Ectodermal cell (in vitro differentiated cells): ENCODE data around the gene THRA.

Source experiments
- H3K27ac ChIP-seq: 2 replicates; pipeline ENCODE4 v1.7.0; 2013; ENCODE audit warnings: mild to moderate bottlenecking, low read depth, low read length; ENCODE audit not compliant: insufficient read depth, poor library complexity, severe bottlenecking
- H3K27me3 ChIP-seq: 2 replicates; pipeline ENCODE4 v1.7.0; 2013; ENCODE audit warnings: mild to moderate bottlenecking, low read length; ENCODE audit not compliant: insufficient read depth, control insufficient read depth, poor library complexity, severe bottlenecking
- H3K36me3 ChIP-seq: one replicate; pipeline ENCODE4 v1.7.0; 2013; ENCODE audit warnings: low read length; ENCODE audit not compliant: control insufficient read depth, insufficient read depth
- H3K4me1 ChIP-seq: one replicate; pipeline ENCODE4 v1.7.0; 2013; ENCODE audit warnings: low read length; ENCODE audit not compliant: control insufficient read depth, insufficient read depth
- H3K4me3 ChIP-seq: 2 replicates; pipeline ENCODE4 v1.7.0; 2013; ENCODE audit warnings: low read depth, low read length, control low read depth; ENCODE audit not compliant: insufficient read depth
- H3K9me3 ChIP-seq: 2 replicates; pipeline ENCODE4 v1.7.0; 2013; ENCODE audit warnings: mild to moderate bottlenecking, low read length, moderate library complexity; ENCODE audit not compliant: control insufficient read depth
- WGBS, 2 experiments: methylation state at CpG; one replicate each; pipeline ENCODE4 v1.1.7; 2013; ENCODE audit warnings: missing lambda C conversion rate in 2 of 2; 5-methylcytosine and 5-hydroxymethylcytosine counted together

THRA gene

DNA sequence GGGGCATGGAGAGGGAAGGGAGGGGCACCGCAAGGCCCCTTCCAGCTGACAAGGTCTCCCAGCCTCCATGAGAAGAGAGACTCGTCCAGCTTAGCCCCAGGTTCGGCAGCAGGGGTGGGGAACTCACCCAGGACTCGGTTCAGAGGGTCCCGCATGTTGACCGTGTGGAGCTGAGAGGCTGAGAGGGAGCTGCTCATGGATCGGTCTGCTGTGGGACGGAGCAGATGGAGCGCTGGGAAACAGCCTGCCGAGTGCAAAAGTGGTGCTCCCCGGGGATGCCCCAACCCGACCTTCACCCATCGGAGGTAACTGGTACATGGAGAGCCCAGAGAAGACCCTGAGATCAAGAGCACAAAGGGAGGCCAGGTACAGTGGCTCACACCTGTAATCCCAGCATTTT lies 42.6 kb upstream of the THRA start:
- Histone ChIP-seq H3K9me3 (no peaks in the 10 kb centered on the region), H3K36me3 (peaks cover 16% of the 10 kb centered on the region), H3K4me3 (no peak overlapping the region), H3K4me1 (peaks cover 27% of the 10 kb centered on the region), H3K27ac (no peak overlapping the region), H3K27me3 (no peaks in the 10 kb centered on the region)
- 93 to 94% methylated on average over 13 of the region's 13 CpGs for WGBS, 2 experiments

DNA sequence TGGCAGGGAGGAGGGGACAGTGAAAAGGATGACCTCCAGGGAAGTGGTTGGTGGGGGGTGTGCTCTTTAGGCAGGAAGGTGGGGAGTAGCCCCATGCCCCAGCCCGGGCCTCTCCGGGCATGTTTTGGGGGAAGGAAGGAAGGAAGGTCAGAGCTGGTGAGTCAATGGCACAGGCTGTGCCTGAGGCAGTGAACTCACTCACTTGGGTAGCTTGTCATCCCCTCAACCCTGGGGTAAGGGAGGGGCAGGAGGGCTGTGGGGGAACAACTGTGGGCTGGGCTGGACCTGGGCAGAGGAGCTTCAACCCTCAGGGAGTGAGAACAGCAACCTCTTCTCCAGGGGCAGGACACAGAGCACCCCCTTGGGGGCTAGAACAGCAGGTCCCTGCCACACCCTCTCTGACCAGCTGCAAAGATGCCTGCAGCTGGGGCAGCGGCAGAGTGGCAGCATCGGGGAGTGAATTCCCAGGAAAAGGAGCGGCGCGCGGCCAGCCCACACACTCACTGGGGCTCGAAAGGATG lies 41.3 kb upstream of the THRA start:
- H3K4me3 ChIP-seq = no peak overlapping the region
- peaks cover 27% of the 10 kb centered on the region for H3K36me3 ChIP-seq
- no peaks in the 10 kb centered on the region for H3K9me3 ChIP-seq
- 93 to 94% methylated on average over 9 of the region's 9 CpGs for WGBS, 2 experiments
- H3K27ac ChIP-seq = no peak overlapping the region
- H3K4me1 ChIP-seq = peaks cover 20% of the 10 kb centered on the region
- no peaks in the 10 kb centered on the region for H3K27me3 ChIP-seq

DNA sequence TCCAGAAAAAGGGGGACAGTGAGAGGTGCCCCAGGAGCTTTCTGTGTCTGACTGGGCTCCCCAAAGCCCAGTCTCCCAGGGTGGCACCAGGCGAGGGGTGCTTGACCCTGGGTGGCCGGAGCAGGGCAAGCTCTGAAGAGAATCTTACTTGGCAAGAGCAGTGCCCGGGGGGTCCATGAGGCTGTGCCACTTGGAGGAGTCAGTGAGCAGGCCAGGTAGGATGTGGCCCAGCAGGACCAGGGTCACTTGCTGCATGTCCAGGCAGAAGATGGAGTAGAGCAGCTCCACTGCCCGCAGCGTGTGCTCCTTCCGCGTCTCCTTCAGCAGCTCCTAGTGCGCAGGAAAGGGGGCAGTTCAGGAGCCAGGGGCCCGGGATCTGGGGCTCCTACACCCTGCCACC lies 40.3 kb upstream of the THRA start:
- Histone ChIP-seq H3K36me3 (peaks cover 29% of the 10 kb centered on the region), H3K27me3 (no peaks in the 10 kb centered on the region), H3K27ac (no peak overlapping the region), H3K4me3 (no peak overlapping the region), H3K9me3 (no peaks in the 10 kb centered on the region), H3K4me1 (peaks cover 20% of the 10 kb centered on the region)
- 92 to 98% methylated on average over 9 of the region's 9 CpGs for WGBS, 2 experiments

DNA sequence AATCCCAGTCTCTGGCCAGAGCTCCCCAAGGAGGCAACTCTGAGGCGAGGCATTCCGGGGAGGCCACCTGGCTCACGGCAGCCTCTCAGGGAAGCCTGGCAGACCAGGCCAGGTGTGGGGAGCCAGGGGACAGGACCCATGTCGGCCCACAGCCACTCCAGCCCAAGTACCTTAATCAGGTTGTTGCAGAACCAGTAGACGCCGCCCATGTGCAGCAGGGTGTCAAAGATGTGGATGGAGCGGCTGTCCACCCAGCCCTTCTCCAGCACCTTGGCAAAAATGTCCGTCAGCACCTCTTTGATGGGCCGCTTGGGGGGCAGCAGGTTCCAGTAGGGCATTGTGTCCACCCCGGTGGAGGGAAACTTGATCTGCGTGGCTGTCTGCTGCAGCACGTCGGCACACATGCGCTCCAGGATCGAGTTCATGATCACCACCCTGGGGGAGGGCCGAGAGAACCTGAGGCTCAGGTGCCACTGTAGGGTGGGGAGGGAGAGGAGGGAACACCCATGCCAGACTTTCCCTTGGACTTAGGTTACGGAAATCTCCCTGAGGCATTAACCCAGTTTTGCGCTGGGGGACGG lies 39.7 kb upstream of the THRA start:
- Histone ChIP-seq H3K27me3 (no peaks in the 10 kb centered on the region), H3K4me1 (peaks cover 18% of the 10 kb centered on the region), H3K9me3 (no peaks in the 10 kb centered on the region), H3K4me3 (no peak overlapping the region), H3K36me3 (peaks cover 29% of the 10 kb centered on the region), H3K27ac (no peak overlapping the region)
- 92 to 93% methylated on average over 19 of the region's 19 CpGs for WGBS, 2 experiments

DNA sequence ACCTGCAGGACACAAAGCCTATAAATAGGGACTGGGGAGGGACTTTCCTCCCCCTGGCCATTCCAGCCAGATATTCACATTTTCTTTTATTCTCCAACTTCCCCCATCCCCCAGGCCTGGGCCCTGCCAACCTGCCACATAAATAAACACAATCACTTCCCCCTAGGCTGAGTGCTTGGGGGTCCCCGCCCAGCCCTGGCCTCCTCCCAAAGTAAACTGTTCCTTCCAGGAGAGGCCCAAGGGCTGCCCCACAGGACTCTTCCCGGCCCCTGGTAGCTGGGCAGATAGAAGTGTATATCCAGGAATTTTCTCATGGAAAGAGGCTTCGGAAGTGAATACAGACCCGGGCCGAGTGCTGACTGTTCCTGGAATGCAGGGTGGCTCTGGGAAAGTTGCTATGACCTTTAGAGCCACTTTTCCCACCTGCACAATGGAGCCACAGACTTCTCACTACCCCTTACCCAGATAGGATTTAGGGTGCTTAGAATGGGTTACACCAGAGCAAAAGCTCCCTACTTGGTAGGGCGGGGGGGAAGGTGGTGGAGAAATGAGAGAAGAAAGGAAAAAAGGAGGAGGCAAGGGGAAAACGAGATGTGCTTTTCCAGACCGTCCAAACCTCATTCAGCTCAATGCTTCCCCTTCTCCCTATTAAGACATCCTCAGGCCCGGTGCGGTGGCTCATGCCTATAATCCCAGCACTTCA lies 39.0 kb upstream of the THRA start:
- no peaks in the 10 kb centered on the region for H3K27me3 ChIP-seq
- peaks cover 33% of the 10 kb centered on the region for H3K36me3 ChIP-seq
- 91 to 93% methylated on average over 10 of the region's 10 CpGs for WGBS, 2 experiments

DNA sequence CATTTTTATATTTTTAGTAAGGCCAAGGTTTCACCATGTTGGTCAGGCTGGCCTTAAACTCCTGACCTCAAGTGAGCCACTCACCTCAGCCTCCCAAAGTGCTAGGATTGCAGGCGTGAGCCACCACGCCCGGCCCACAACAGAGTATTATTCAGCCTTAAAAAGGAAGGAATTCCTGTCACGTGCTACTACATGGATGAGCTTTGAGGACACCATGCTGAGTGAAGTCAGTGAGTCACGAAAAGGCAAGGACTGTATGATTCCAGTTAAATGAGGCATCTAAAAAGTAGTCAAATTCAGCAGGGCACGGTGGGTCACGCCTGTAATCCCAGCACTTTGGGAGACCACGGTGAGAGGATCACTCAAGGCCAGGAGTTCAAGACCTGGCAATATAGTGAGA lies 37.9 kb upstream of the THRA start:
- Histone ChIP-seq H3K27ac (no peak overlapping the region), H3K4me3 (no peak overlapping the region), H3K9me3 (no peaks in the 10 kb centered on the region), H3K36me3 (peaks cover 45% of the 10 kb centered on the region), H3K27me3 (no peaks in the 10 kb centered on the region), H3K4me1 (no peaks in the 10 kb centered on the region)
- 94% methylated on average over 8 of the region's 8 CpGs for WGBS, 2 experiments

More for the DNA sequence above, 39.0 kb upstream of the THRA start:
- no peak overlapping the region for H3K27ac ChIP-seq
- H3K9me3 ChIP-seq = no peaks in the 10 kb centered on the region
- H3K4me3 ChIP-seq = no peak overlapping the region
- peaks cover 12% of the 10 kb centered on the region for H3K4me1 ChIP-seq

DNA sequence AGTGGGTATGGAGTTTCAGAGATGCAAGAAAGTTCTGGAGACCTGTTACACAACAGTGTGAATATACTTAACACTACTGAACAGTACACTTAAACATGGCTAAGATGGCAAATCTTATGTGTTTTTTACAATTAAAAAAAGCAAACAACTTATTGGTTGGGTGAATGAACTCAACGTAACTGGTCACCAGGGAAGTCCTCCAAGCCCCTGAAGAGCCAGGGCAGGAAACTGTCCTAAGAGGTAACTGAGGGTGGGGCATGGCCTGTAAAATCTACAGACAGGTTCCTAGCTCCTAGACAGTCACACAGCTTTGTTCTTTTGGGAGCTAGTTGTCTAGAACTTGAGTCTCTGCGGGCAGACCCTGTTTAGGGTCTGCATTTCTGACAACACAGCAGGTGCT lies 37.2 kb upstream of the THRA start:
- WGBS, 2 experiments = 92 to 95% methylated on average over 2 of the region's 2 CpGs

DNA sequence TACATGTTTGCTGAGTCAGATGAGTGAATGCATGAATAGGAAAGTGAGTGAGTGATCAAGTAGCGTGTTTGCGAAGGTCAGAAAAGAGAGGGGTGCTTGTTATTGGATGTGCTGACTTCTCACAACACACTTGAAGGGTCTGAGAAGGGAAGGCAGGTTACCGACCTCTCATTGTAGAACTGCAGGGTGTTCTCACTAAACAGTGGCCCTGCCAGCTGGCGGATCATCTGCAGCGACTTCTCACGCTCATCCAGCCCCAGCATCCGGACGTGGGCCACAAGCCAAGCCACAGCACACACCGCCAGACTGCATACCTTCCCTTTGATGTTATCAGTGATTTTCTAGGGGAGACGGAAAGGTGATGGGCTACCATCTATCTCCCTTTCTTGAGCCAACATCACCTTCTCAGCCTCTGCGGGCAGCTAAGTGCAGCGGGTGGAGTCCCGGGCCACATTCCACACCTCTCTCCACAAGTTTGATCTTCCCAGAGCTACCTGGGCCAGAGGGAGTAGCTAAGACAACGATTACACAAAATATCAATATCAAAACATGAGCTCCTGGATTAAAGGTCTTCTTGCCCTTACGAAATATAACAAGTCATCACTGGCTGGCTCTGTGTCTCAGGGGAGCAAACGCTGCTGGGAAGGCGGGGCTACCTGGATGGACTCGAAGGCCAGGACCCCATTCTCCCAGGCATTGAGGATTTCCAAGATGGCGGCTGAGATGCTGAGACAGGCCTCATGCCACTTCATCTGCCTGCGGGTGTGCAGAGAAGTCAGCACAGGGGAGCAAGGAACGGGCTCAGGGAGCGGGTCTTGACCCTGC lies 36.6 kb upstream of the THRA start:
- Histone ChIP-seq H3K9me3 (no peaks in the 10 kb centered on the region), H3K4me3 (no peak overlapping the region), H3K4me1 (no peaks in the 10 kb centered on the region), H3K27ac (no peak overlapping the region), H3K27me3 (no peaks in the 10 kb centered on the region), H3K36me3 (peaks cover 49% of the 10 kb centered on the region)
- 95 to 96% methylated on average over 22 of the region's 22 CpGs for WGBS, 2 experiments

More for the DNA sequence above, 37.2 kb upstream of the THRA start:
- Histone ChIP-seq H3K4me3 (no peak overlapping the region), H3K4me1 (no peaks in the 10 kb centered on the region), H3K36me3 (peaks cover 46% of the 10 kb centered on the region), H3K27ac (no peak overlapping the region), H3K9me3 (no peaks in the 10 kb centered on the region), H3K27me3 (no peaks in the 10 kb centered on the region)

DNA sequence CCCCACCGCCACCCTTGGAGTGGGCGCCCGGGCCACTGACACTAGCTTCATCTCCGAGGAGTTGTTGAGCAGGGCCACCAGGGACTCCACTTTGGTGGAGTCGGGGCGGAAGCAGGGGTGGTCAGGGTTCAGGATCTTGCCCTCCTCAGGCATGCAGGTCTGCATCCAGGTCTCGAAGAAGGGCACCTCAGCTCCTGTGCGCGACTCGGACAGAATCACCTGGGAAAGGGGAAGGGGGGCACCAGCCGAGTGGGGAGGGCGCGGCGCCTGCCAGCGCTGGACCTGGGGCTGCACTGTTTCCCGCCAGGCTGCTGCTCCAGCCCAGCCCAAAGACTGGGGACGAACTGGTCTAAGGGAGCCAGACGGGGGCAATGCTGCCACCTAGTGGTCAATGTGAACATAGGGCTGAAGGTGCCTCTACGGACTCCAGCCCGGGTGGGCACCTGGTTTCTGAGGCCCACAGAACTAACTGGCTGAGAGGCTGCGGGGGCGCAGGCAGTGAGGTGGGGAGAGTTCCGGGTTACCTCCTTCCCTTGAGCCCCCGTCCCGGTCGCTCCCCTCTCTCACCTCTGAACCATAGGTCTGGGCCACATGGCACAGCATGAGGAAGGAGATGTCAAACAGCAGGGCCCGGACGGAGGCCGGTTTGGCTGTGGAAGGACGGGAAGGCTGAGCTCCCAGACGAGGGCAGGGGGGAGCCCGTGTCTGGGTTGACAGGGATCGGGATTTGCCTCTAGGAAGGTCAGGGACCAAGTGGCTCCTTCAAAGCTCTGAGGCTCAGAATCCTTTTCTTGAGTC lies 35.8 kb upstream of the THRA start:
- Histone ChIP-seq H3K27me3 (no peaks in the 10 kb centered on the region), H3K4me1 (no peaks in the 10 kb centered on the region), H3K36me3 (peaks cover 51% of the 10 kb centered on the region), H3K4me3 (no peak overlapping the region), H3K9me3 (no peaks in the 10 kb centered on the region), H3K27ac (no peak overlapping the region)
- WGBS, 2 experiments = 55 to 57% methylated on average over 33 of the region's 33 CpGs
